HS-27A (cell line): ENCODE results near the gene CTDP1.

ENCODE experiments used
- DNase-seq: peaks from one replicate; pipeline ENCODE4 v3.0.0-alpha.2; 2012; ENCODE audit warnings: low read depth, missing footprints

Gene CTDP1

DNA sequence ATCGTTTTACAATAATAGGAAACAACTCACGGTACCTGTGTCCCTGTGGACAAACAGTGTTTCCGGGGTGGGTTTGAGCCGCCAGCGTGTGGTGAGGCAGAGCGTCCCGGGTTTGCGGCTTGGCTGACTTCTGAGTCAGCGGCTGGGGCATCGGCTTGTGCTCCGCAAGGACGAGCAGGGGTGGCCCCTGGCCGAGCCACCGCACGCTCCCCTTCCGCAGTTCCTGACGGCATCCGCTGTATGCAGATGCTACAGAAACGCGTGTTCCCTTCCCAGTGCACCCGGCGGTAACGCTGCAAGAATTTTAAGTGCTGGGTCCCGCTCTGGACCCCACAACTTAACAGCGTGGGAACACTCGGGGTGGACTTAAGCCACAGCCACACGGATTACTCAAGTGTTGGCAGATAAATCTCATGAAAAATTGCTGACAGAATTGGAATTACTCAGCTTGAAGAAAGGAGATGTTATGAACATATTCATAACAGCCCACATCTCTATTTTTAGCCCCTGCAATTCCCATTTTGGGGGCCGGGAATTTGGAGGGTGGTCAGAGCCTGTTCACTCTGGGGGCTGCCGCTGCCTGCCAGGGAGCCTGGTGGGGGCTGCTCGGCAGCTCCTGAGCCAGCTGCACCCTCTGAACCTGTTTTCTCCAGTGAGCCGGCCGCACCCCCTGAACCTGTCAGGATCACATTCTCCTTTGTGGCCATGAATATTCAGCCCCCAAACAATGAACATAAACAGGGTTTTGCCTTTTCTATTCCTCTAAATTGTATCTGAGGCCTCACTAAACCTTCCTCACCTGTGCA is 105.6 kb downstream of the CTDP1 start:
- no peak for DNase-seq

DNA sequence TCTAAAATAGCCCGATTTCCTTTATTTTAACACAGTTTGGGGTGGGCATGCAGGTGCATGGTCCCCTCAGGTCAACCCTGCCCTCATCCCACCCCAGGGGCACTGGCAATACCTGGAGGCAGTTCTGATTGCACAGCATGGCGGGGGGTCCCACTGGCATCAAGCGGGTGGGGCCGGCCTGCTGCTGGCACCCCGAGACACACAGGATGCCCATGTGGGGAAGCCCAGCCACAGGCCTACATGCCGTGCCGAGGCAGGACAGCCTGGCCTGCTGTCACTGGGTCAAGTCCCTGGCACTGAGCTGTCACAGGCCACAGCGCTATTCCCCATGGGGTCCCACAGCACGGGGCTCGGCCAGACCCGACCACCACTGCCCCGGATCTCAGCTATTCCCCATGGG is 106.2 kb downstream of the CTDP1 start:
- DNase-seq = no peak

DNA sequence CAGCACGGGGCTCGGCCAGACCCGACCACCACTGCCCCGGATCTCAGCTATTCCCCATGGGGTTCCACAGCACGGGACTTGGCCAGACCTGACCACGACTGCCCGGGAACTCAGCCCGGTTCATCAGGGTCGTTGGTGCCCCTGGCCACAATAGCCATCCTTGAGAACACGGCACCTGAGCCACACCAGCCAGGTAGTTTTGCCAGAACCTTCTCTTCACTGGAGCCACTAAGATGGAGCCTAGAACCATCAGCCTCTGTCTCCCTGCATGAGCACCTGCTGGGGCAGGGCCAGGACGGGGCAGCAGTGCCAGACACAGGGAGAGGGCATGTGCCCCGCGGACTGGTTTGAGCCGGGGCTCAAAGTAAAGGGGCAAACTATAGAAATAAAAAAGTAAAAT is 106.7 kb downstream of the CTDP1 start:
- DNase-seq = no peak

DNA sequence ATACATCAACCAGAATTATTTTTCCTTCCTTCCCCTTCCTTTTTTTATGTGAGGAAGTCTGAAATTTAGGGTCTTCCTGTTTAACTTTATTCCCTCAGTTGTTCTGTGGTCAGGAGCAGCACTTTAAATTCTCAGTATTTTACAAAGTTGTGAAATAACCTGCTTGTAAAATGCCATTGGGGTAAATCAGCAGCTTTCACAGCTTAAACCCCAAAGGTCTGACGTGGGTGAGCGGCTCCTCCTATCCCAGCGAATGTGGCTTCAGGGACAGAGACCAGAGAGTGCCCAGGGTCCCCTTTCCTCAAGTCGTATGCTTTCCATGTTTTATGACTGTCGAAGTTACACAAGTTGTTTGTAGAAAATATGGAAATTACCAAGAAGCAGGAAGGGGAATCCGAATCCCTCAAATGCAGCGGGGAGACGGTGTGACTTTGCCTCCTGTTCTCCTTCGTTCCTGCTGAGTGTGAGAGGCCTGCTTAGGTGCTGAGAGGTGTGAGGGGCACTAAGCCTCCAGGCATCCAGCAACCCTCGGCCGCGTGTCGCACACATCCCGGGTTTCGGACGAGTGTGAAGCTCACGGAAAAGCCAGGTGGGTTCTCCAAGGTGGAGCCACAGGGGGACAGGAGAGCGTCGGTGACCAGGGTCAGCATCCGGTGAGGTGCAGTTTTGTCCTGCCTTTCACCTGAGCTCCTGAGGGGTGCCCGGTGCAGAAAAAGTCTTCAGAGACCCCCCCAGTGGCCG is 107.4 kb downstream of the CTDP1 start:
- DNase-seq = no peak

DNA sequence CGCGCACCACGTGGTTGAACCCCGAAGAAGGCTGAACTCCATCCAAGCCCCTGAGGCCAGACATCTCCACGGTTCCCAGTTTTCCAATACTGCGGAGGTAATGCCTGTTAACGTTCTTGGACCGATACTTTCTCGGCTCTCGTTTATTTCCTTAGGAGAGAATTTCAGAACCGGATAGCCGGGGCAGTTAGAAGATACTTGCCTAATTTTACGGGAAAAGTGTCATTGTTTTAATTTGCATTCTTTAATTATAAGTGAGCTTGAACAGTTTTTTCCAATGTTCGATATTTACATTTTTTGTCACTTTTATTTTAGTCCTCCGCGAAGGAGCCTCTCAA is 107.9 kb downstream of the CTDP1 start:
- no peak for DNase-seq

DNA sequence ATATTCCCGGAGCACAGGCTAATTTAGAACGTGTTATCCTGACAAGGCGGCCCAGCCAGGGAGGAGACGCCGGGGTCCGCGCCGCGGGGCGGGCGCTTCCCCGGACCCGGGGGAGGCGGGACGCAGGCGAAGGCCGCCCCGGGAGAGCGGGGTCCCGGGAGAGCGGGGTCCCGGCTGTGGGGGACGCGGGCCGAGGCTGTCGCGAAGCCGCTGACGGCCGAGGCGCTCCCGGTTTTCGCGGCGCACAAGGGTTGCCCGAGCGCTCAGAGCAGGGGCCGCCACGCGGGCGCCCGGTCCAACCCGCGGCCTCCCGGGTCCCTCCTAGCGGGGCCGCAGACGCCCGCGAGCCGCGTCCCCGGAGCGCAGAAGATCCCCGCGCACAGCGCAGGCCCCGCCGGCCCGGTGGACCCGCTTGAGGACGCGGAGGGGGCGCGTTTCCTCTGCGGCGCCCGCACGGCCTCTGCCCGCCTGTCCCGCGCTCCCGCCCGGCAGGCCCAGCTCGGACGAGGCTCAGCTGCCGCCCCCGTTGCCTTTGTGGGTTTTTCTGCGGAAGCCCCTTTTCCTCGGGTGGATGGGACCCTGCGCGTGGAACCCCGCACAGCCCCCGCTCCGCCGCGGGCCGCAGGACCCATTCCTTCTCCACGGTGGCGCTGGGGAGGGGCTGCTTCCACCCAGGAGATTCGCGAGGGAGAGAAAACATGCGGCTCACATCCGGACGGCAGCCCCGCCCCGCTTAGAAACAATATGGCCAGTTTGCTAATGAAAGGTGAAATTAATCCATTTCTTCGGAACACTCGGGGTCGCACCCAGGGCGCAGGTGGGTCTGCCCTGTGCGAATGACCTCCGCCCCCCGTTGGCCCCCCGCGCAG is 108.5 kb downstream of the CTDP1 start:
- no peak for DNase-seq

DNA sequence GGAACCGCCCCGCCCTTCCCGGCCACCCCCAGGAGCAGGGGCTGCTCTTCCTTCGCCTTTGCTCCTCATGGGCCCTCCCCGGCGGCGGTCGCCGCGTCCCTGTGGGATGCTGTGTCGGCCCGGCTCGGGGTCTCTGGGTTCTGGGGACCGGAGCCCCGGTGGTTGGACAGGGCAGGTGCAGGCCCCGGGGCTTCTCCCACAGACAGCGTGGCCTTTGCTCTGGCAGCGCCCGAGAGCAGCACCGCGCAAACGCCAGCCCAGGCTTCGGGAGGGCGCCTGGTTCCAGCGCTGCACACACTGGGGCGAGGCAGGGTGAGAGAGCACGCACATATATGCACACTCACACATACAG is 109.1 kb downstream of the CTDP1 start:
- DNase-seq = no peak

DNA sequence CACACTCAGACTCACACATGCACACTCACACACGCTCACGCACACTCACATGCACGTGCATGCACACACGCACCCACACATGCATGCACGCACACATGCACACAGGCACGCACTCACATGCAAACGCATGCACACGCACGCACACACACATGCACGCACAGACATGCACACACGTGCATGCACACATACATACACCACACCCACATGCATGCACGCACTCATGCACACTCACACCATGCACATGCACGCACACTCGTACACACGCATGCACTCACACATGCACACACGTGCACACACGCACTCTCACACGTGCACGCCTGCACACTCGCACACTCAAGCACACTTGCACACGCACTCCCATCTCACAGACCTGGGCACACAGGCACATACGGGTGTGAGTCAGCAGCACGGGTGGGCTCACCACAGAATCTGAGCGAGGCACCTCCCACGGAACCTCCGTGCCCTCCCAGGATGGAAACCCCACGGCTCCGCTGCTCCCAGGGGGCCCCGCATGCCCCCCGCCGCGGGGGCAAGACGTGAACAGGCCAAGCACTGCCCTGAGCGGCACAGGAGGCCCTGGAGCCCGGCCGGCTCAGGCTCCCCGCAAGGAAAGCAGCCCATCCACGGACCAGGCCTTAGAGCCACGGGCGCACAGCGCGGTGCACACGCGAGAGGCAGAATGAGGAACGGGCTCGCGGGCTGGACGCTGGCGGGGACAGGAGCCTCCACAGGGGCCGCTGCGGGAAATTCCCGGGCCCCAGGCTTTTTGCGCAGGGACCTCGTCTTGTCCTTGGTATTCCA is 109.7 kb downstream of the CTDP1 start:
- no peak for DNase-seq

DNA sequence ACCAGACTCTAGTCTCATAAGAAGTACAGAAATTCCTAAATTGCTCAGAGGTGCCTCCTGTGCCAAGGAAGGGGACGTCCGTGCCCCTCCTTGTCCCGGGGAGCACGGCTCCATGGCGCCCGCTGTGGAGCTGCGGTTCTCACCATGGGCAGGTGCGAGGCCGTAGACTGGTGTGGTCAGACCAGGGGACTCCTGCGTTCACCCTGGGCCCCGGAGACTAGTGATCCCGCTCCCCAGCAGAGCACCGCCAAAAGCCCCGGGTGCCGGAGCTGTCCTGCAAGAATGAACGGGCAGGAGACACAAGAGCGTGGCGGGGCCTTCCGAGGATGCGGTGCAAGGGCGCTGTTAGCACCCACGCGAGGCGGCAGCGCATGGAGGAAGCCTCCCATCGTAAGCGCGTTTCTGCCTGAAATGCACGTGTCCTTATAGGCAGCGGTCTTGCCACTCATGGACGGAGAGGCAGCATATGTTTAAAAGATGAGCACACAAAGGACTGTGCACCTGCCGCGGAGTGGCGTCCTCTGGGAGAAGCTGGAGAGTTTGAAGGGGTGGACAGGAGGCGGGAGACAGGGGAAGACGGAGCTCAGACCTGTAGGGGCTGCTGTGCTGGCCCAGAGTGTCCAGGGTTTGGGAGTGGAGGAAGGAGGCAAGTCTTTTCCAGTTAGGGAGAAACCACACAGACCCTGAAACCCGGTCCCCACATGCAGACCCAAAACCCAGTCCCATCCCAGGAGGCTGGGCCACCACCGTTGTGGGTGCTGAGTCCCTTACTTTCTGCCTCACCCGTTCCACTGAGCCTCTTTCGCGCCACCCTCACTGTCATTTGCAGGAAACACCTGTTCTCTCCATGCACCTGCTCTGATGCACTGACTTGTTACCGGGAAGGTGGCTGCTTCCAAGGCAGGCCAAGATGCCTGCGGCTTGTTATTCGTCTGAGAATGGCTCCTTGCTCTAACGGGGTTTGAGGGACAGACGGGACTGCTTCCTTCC is 110.6 kb downstream of the CTDP1 start:
- no peak for DNase-seq

DNA sequence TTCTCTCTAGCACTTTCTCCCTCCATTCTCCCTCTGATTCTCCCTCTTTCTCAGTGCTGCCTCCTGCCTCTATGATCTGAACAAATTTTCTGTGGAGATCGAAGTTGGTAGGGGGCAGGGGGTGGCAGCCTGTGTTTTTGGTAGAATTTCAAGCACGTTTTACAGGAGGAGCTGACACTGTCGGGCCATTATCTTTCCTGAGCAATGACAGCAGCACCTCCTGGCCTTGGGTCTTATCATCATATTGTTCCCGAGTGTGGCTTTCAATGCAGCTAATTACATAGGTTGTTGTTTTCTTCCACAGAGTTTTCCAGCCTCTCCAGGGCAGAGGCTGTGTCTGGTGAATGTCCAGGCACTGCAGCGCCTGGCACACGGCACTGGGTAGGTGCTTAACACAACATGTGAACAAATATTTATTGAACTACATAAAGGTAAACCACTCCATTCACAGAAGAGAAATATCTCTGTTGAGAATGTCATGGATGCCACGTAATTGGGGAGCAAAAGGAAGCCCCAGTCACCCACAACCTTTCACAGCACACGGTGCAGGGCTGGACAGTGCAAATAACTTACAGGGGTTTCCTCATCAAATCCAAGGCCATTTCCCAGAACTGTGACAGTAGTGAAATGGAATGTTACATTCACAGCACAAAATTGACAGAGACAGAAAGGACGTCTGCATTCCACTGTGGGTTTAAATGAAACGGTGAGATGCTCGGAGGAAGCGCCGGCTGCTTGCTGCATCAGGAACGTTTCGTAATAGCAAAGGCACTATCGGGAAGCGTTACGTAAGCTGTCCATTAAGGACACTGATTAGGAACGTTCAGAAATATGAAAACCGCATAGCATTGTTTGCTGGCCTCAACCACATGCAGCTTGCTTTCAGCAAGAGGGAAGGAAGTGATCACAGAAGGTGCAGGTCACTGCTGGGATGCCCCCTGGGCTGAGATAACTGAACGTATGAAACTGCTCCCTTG is 111.7 kb downstream of the CTDP1 start:
- peak; percentile 20 for DNase-seq

DNA sequence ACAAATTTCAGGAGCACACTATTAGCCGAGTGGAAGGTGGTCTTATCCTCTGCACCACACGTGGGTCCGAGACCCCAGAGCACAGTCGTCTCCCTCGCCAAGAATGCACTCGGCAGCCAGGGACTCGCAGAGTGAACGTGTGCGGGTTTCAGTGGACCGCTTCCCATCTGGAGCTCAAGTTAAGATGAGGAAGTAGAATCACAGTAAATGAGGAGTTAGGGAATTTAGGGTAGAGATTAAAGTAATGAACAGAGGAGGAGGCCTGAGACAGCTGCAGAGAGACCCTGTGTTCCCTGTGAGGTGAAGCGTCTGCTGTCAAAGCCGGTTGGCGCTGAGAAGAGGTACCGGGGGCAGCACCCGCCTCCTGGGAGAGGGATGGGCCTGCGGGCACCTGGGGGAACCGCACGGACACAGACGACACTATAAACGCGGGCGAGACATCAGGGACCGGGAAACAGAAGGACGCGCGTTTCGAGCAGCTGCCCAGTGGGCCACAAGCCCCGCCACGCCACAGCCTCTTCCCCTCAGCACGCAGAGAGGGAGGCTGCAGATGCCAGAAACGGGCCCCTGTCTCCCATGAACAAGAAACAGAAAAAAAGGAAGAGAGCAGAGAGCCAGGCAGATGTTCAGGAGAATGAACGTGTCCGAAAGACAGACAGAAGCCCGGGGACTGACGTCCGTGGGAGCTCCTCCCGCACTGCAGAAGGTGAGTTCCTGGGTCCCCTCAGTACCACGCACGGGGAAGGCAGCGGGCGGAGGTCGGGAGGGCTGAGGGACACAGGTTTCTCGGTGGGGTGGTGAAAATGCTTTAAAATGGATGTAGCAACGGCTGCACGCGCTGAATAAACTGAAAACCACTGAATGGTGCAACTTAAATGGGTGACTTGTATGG is 112.7 kb downstream of the CTDP1 start:
- DNase-seq = no peak

DNA sequence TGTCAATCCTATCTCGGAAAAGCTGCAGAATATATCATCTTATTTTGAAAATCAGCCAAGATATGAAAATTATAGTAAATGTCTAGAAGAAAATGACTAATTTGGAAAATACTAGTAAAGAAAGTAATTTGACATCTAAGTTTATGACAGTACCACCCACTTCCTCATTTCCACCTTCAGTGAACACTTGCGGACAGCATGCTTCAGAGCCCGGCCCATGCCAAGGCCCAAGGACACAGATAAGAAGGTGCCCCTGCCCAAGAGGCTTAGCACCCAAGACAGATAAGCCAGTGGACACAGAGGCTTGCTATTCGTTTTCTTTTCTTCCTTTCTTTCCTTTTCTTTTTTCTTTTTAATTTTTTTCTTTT is 113.4 kb downstream of the CTDP1 start:
- DNase-seq = no peak

DNA sequence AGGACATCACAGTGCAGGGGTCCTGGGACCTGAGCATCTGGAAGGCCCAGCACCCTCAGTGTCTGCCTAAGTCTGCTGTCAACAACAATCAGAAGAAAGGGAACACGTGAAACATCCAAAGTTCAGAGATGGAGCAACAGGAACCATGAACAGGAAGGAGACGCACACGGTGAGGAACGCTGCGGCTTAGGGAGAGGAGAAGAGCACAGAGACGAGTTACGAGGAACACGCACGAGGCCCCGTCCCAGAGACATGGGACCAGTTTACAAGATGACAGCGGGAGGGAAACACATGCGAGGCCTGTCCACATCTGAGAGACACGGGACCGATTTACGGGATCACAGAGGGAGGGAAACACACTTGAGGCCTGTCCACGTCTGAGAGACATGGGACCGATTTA is 115.2 kb downstream of the CTDP1 start:
- no peak for DNase-seq

DNA sequence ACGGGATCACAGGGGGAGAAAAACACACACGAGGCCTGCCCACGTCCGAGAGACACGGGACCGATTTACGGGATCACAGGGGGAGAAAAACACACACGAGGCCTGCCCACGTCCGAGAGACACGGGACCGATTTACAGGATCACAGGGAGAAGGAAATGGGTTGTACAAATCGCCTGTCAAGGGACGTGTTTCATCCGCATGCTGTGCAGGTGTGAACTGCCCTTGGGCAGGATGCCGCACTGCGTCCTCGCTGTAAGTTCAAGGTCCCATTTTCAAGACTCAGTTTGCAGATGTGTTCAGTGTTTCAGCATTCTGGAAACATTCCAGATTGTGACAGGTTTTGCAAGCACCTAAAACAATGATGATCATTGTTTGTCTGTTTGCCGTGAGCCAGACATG is 115.8 kb downstream of the CTDP1 start:
- DNase-seq = no peak

DNA sequence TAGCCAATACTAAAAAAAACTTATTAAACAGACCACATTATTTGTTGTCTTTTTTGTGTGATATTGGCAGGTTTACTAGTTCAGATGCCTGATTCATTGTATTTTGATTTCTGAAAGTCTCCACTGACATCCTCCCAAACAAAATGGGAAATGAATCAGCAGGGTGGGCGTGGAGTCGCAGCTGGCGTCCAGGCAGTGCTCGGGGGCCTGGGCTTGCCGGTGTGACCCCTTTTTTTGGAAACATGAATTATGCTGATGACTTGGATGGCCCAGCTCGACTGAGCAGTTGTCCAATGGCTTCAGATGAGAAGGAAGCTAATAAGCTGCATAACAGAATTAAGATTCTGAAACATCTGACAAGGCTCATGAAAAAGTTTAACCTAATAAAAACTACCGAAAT is 116.4 kb downstream of the CTDP1 start:
- no peak for DNase-seq

DNA sequence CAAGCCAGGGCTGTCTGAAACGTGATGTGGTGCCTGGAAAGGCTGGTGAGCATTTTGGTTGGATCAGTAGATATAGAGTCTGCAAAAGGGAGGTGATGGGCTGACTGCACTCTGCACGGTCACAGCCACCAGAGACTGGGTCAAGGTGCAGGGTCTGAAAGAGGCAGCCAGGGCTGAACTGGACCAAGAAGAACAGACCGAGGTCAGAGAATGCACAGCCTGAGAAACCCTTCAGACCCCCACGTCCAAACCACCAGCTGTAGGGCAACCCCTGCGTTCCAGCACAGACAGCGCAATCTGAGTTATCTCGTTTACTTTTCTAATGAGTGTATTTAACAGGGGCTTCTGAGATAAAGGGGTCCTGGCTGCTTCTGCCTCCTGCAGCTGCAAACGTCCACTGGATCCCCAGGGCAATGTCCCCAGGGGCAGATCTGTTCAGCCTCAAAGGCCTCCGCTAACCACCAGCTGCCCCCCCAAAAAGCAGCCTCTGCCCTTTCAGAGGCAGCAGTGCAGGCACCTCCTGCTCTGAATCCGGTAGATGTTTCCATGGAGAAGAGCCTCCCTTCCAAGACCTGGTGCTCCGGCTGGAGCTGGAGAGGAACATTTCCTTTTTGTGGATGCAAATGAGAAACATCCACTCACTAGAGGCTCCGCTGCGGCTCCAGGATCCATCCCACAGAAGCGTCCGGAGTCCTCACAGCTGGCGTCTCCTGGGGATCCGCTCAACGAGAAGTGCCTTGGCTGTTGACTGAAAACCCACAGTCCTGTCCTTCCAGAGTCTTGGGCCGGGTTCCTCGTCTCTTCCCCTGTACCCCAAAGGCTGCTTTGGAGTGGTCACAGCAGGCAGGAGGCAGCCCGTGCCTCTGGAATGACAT is 117.2 kb downstream of the CTDP1 start:
- DNase-seq = no peak

DNA sequence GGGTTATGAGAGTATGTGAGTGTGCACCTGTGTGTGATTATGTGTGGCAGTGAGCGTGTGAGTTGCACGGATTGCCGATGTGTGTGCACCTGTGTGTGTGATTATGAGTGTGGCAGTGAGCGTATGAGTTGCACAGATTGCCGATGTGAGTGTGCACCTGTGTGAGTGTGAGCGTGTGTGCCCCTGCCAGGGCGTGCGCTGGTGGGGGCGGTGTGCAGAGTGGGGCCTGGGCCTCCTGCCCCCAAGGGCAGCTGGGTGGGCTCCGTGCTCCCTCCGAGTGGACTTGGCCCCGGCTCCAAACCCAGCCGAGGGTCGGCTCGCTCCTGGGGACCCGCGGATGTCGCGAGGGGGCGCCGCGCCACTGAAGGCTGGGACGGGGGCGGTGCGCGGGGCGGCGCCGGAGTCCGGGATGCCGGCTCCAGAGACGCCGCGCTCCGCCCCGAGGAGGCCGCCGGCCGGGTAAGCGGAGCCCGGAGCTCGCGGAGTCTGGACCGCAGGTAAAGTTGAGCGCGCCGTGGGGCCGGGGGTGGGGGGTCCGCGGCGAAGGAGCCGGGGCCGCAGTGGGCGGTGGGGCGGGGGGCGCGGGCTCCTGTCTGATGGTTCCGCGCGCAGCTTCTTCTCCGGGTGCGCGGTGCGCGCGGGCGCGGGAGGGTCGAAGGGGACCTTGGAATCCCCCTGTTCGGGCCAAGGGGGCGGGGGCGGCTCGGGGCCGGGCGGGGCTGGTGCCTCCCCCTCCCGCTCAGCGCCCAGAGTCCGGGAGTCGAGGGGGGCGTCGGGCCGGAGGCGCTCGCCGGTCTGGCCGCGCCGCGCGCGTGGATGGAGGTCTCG is 118.1 kb downstream of the CTDP1 start, which contains the start of gene KCNG2:
KCNG2 (plus strand) TSS at position 421 of the 828 bp plus-strand sequence. CDS start 65,730 bp downstream, outside the sequence.
- no peak for DNase-seq
